ENCODE measurements around the gene BLTP2.

DNA sequence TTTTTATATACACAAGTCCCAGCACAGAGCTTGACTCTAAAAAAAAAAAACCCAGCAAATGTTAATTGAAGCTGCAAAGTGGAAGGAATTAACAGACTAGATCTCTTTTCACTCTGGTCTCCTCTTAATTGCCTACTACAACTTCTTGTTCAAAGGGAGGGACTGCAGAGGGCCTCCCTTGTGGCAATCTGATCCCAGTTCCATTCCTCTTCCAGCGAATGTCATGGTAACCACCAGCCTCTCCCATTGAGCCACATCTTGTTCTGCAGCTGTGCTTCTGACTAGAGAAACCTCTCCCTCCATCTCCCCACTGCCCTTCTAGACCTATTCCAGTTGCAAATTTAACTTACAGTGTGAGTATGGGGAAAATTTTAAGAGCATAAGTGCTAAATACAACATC, 22.9 kb upstream of the BLTP2 start:
- TF ChIP-seq, protein P1, sequence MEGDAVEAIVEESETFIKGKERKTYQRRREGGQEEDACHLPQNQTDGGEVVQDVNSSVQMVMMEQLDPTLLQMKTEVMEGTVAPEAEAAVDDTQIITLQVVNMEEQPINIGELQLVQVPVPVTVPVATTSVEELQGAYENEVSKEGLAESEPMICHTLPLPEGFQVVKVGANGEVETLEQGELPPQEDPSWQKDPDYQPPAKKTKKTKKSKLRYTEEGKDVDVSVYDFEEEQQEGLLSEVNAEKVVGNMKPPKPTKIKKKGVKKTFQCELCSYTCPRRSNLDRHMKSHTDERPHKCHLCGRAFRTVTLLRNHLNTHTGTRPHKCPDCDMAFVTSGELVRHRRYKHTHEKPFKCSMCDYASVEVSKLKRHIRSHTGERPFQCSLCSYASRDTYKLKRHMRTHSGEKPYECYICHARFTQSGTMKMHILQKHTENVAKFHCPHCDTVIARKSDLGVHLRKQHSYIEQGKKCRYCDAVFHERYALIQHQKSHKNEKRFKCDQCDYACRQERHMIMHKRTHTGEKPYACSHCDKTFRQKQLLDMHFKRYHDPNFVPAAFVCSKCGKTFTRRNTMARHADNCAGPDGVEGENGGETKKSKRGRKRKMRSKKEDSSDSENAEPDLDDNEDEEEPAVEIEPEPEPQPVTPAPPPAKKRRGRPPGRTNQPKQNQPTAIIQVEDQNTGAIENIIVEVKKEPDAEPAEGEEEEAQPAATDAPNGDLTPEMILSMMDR (IDR thresholded peaks at IDR 0.05; ENCODE audit: low read depth, low read length), result no peak
- TF ChIP-seq, protein P2, sequence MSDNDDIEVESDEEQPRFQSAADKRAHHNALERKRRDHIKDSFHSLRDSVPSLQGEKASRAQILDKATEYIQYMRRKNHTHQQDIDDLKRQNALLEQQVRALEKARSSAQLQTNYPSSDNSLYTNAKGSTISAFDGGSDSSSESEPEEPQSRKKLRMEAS (IDR thresholded peaks at IDR 0.05; ENCODE audit: low read depth, low read length), result no peak
- TF ChIP-seq POLR2A (IDR thresholded peaks at IDR 0.05; ENCODE audit: extremely low read depth, insufficient read length) (no peak), MYC (IDR thresholded peaks at IDR 0.05; ENCODE audit: low read depth, low read length) (no peak)

Data from NB4 (cell line).